Measurements from ENCODE around the gene MLLT1. TPM values are rescaled to one million over a fixed set of nuclear protein-coding genes. Genes with fewer than 3 reads are reported as not detected.

MLLT1 gene
- total RNA-seq, 1 donor from 2014 or later = 65.8 TPM

- TF ChIP-seq CTCF (IDR thresholded peaks at IDR 0.05) = no peak
- H3K27ac Mint-ChIP-seq (ENCODE audit: unreplicated experiment) = no peak overlapping the region
- no peaks in the 10 kb centered on the region for H3K27me3 Mint-ChIP-seq (ENCODE audit: unreplicated experiment)
- H3K36me3 Mint-ChIP-seq (ENCODE audit: unreplicated experiment) = peaks cover 21% of the 10 kb centered on the region
- H3K9me3 Mint-ChIP-seq (ENCODE audit: unreplicated experiment) = peaks cover 3% of the 10 kb centered on the region
- no peak for DNase-seq (ENCODE audit: extremely low spot score, unreplicated experiment)
- H3K4me1 Mint-ChIP-seq (ENCODE audit: unreplicated experiment) = peaks cover 29% of the 10 kb centered on the region
- H3K4me3 Mint-ChIP-seq (ENCODE audit: unreplicated experiment) = no peak overlapping the region
Observed at GRCh38 chr19:6246174-6247006, 33.4 kb downstream of the MLLT1 start.

- no peaks in the 10 kb centered on the region for H3K27me3 Mint-ChIP-seq (ENCODE audit: unreplicated experiment)
- H3K4me1 Mint-ChIP-seq (ENCODE audit: unreplicated experiment) = peaks cover 34% of the 10 kb centered on the region
- peaks cover 18% of the 10 kb centered on the region for H3K36me3 Mint-ChIP-seq (ENCODE audit: unreplicated experiment)
Observed at GRCh38 chr19:6242677-6243076, 37.1 kb downstream of the MLLT1 start.

GRCh38 chr19:6241680-6242377 lies 37.9 kb downstream of the MLLT1 start:
- no peak for DNase-seq (ENCODE audit: extremely low spot score, unreplicated experiment)
- Mint-ChIP-seq H3K27ac (ENCODE audit: unreplicated experiment) (no peak overlapping the region), H3K4me3 (ENCODE audit: unreplicated experiment) (no peak overlapping the region), H3K4me1 (ENCODE audit: unreplicated experiment) (peaks cover 34% of the 10 kb centered on the region), H3K9me3 (ENCODE audit: unreplicated experiment) (peaks cover 3% of the 10 kb centered on the region), H3K36me3 (ENCODE audit: unreplicated experiment) (peaks cover 13% of the 10 kb centered on the region), H3K27me3 (ENCODE audit: unreplicated experiment) (no peaks in the 10 kb centered on the region)
- TF ChIP-seq CTCF (IDR thresholded peaks at IDR 0.05) = no peak

More at GRCh38 chr19:6242677-6243076, 37.1 kb downstream of the MLLT1 start:
- no peak for TF ChIP-seq CTCF (IDR thresholded peaks at IDR 0.05)
- Mint-ChIP-seq H3K4me3 (ENCODE audit: unreplicated experiment) (no peak overlapping the region), H3K27ac (ENCODE audit: unreplicated experiment) (no peak overlapping the region), H3K9me3 (ENCODE audit: unreplicated experiment) (peaks cover 3% of the 10 kb centered on the region)
- DNase-seq (ENCODE audit: extremely low spot score, unreplicated experiment) = no peak

- Mint-ChIP-seq H3K36me3 (ENCODE audit: unreplicated experiment) (peaks cover 8% of the 10 kb centered on the region), H3K4me1 (ENCODE audit: unreplicated experiment) (peaks cover 34% of the 10 kb centered on the region), H3K4me3 (ENCODE audit: unreplicated experiment) (no peak overlapping the region), H3K9me3 (ENCODE audit: unreplicated experiment) (no peaks in the 10 kb centered on the region), H3K27ac (ENCODE audit: unreplicated experiment) (no peak overlapping the region), H3K27me3 (ENCODE audit: unreplicated experiment) (no peaks in the 10 kb centered on the region)
- no peak for TF ChIP-seq CTCF (IDR thresholded peaks at IDR 0.05)
- DNase-seq (ENCODE audit: extremely low spot score, unreplicated experiment) = no peak
Observed at GRCh38 chr19:6241056-6241455, 38.7 kb downstream of the MLLT1 start.

Data from osteocyte (in vitro differentiated cells).